ENCODE measurements around the gene ANTKMT.

The ANTKMT gene

GRCh38 chr16:695355-696089 lies 25.4 kb upstream of the ANTKMT start:
- DNase-seq (ENCODE audit: low read depth in 2 of 2, low spot score in 1 of 2), result peak in 1 of 2 donors; percentile 43

DNA sequence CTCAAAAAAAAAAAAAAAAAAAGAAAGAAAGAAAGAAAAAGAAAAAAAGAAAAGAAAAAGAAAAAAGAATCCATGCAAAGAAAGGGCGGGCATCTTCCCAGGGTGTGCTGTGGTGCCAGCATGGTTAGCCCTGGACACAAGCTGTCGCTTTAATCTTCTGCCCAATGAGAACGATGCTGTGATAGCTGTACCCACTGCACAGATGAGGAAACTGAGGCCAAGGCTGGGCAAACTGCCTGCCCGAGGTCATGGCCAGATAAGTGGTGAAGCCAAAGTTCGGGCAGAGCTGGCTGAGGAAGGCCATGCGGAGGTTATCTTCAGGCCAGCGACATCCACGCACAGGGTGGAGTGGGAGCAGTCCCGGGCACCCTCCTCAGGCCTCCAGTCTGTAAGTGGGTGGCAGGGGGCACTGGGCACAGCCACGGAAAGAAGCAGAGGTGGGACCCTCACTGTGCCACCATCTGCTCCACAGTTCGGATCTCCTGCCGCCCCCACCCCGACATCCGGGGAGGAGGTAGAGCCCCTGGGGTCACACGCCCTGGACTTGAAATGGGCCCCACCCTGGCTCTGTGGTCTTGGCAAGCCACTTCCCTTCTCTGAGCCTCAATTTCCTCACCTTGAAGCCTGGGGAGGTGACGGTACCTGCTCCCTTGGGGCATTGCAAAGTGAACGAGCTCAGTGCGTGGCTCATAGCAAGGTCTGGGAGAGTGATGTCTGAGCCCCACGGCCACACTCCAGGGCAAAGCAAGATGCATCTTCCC lies 21.9 kb upstream of the ANTKMT start:
- DNase-seq (ENCODE audit: low read depth in 2 of 2, low spot score in 1 of 2), result no peak

DNA sequence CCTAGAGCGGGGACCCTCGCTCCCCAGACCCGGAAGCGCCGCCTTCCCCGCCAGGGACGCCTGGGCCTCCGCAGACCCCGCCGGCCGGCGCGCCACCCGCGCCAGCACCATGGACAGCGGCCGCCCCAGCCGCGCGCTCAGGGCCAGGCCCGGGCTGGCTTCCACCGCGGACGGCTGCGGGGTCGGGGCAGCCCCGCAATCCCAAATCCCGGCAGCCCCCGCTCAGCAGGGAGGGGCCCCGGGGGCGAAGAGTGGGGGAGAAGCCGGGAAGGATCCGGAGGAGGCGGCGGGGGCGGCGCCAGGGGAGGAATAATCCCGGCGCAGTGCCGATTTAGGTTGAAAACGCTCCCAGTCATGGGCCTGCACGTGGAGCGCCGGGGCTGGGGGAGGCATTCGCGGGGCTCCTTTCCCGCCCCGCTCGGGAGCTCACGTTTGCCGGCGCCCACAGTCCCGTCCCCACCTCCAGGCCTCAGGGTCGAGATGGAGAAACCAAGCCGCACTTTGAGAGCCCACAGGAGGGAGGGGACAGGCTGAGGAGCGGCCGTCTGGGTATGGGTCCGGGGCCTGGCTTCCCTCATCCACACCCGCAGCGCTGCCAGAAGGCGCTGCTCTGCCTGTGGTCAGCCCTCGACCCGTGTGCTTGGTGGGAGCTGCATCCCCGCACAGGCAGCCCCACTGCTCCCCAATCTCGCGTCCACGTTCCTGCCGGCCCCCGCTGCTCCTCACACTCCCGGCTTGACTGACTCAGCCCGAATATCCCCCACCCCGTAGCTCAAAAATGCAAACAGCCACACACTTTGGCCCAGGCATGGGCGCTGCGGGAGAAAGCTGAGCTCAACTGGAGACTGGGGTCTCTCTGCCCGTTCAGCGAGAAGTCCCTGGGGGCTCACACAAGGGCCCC lies 20.0 kb upstream of the ANTKMT start:
- DNase-seq (ENCODE audit: low read depth in 2 of 2, low spot score in 1 of 2), result no peak

DNA sequence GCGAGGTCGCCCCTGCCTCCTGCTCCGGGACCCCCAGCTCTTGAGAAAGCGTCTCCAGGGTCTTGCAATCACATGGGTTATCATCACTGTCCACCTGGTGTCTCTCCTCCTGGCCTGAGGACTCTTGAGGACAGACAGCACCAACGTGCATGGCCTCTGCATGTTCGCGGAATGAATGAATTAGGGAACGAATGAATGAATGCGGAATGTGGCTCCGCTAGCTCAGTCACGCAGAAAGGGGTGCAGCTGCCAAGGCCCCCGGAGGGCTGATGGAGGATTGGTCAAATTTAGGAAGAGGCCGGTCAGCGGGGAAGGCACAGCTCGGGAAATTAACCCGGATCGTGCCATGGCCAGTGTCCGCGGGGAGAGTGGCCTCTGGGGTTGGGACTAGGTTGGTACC lies 18.6 kb upstream of the ANTKMT start:
- DNase-seq (ENCODE audit: low read depth in 2 of 2, low spot score in 1 of 2), result no peak

DNA sequence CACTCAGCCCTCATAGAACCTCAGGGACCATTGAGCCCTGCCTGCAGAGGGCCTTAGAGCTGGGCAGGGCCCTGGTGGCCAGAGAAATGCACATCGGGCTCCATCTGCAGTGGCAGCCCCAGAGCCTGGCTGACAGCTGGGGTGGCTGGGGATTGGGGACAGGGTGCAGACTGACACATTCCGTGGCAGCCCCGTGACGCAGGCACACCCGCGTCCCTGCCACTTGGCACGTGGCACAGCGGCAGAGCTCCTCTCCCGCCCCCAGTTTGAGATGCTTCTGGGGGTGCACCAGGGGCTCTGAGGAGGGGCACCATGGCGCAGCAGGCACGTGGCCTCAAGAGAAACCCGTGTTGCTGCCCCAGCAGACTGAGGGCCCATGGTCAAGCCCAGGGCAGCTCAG lies 17.5 kb upstream of the ANTKMT start:
- no peak for DNase-seq (ENCODE audit: low read depth in 2 of 2, low spot score in 1 of 2)

GRCh38 chr16:704047-704446 lies 16.9 kb upstream of the ANTKMT start:
- DNase-seq (ENCODE audit: low read depth in 2 of 2, low spot score in 1 of 2), result no peak

- DNase-seq (ENCODE audit: low read depth in 2 of 2, low spot score in 1 of 2), result no peak
These were observed 16.2 kb upstream of the ANTKMT start for GRCh38 chr16:704552-705380.

GRCh38 chr16:705431-706188 lies 15.3 kb upstream of the ANTKMT start, which contains the start of gene FBXL16:
TSS of gene FBXL16 (minus strand) at chr16:705801. CDS start at chr16:697405, 8,396 bp downstream.
- no peak for DNase-seq (ENCODE audit: low read depth in 2 of 2, low spot score in 1 of 2)

DNA sequence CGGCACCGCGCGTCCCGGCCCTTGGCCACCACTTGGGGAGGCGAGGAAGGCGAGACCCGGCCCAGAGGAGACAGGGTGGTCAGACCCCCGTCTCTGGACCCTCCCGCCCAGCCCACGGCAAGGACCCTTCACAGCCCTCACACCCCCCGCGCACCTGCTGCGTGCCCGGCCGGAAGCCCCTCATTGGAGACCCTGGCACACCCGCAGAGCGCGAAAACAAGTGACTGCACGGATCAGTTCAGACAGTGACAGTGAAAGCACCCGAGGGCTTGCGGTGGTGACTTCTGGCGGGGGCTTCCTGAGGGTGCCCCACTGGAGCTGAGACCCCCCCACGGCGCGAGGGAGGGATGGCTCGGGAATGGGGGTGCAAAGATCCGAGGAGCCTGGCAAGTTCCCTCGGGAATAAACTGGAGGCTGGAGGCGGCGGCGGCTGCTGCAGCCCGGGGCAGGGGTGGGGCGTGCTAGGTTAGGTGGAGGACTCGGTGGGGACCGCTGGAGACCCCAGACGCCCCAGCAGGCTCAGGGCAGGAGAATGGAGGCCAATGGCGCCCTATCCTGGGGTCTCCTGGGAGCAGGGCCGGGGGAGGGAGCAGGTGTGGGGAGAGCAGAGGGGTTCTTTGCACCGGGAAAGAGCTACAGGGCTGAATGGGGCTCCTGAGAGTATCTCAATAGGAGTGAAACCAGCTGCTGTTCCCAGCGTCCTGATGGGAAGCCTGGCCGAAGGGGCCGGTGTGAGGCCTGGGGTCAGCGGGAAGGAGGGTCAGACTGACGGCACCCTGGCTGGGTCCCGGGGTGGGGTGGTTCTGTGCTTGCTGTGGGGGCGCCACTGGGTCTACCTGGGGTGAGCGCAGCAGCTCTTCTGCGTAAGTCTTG lies 14.5 kb upstream of the ANTKMT start:
- DNase-seq (ENCODE audit: low read depth in 2 of 2, low spot score in 1 of 2), result no peak

GRCh38 chr16:707062-707538 lies 13.8 kb upstream of the ANTKMT start:
- no peak for DNase-seq (ENCODE audit: low read depth in 2 of 2, low spot score in 1 of 2)

DNA sequence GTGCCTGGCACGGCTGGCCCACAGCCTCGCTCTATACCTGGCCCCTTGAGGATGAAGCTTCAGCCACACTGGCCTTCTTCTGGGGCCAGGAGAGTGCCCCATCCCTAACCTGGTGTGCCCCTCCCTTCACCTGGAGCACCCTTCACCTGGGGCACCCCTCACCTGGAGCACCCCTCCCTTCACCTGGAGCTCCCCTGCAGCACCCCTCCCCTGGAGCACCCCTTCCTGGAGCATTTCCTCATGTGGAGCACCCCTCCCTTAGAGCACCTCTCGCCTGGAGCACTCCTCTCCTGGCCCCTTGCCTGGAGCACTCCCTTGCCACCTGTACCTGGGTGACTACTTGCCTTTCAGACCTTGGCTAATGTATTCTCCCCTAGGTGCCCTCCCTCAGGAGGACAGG lies 12.9 kb upstream of the ANTKMT start:
- DNase-seq (ENCODE audit: low read depth in 2 of 2, low spot score in 1 of 2), result no peak

- no peak for DNase-seq (ENCODE audit: low read depth in 2 of 2, low spot score in 1 of 2)
These were observed 12.0 kb upstream of the ANTKMT start for GRCh38 chr16:708959-709358.

GRCh38 chr16:709566-710499 lies 11.1 kb upstream of the ANTKMT start:
- no peak for DNase-seq (ENCODE audit: low read depth in 2 of 2, low spot score in 1 of 2)

DNA sequence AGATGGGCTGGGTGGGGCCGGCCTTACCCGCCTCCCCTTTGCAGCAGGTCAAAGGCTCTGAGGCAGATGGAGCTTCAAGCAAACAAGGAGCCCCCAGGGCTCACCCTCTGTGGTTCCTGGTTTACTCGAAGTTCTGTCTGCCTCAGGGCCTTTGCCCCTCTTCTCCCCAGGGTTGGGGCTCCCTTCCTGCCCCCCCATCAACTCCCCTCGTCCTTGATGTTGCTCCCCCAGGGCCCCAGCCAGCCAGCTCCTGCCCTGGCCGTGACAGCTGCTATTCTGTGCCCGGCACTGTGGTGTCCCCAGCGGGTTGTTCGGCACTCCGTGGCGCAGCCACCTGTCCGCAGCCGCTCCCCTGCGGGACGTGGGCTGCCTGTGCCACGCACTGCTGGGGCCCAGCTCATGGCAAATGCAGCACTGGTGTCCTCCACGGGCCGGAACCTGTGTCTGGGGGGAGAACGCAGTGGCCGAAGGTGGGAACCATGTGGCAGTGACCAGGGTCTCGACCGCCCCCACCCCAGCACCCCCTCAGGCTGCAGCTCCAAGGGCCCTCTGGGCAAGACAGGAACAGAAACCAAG lies 10.4 kb upstream of the ANTKMT start:
- no peak for DNase-seq (ENCODE audit: low read depth in 2 of 2, low spot score in 1 of 2)

DNA sequence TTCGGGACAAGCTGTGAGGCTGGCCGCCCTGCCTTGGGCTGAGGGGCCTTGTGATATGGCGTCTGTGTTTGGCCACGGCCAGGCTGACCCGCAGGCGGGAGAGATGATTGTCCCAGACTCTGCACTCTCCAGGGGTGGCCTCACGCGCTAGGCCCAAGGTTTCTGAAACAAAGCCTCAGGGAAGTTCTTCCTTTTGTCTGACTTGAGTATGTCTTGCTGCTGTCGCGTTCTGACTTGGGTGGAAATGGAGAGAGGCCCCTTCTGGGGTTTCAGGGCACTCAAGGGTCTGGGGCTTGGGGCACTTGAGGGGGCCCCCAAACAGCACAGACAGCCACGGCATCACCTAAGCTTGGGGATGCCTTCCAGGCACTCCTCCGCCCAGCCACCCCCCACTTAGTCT lies 9.9 kb upstream of the ANTKMT start:
- no peak for DNase-seq (ENCODE audit: low read depth in 2 of 2, low spot score in 1 of 2)

- DNase-seq (ENCODE audit: low read depth in 2 of 2, low spot score in 1 of 2), result peak; percentile 56 to 65
These were observed 9.2 kb upstream of the ANTKMT start for GRCh38 chr16:711548-712320.

Measured in stimulated activated CD8-positive, alpha-beta memory T cell treated with anti-CD3 and anti-CD28 coated beads, Interleukin-4, amount 100 ng/mL, for 4 hours (primary cell).